ENCODE results near the gene LBH. TPM values are rescaled to one million over a fixed set of nuclear protein-coding genes. Genes with fewer than 3 reads are reported as not detected.

The LBH gene
- total and polyA plus RNA-seq, 2 of the 13 experiments (the other 11 are each of a cell fraction or from before 2014, with no cell fraction given) = 0.09 to 0.25 TPM

DNA sequence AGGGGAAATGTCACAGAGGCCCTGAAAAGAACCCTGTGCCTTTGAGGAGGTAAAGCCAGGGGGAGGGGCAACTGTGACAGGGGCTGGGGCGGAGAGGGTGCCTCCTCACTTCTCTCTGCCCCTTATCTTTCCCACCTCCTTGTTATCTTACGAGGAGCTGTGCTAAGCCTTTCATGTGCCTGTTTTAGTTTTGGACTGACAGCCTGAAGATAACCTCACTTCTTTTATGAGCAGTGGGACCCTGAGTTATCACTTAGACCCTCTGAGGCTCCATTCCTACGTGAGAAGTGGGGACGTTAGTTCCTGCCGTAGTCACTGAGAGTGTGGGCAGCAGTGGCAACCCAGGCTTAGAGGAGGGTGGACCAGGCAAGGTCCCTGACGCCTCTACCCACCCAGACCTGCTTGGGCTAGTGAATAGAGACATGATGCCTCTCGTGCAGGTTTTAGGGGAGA is 39.5 kb upstream of the LBH start:
- H3K4me3 ChIP-seq (replicated peaks in 1 of 3; ENCODE audit: insufficient read depth in 1 of 3, low read depth in 2 of 3, low read length in 3 of 3) = no peak overlapping the region
- in situ Hi-C loops (cut with HindIII; ENCODE audit: extremely low pct_ligation_motif_present, low pct_unique_long_range_greater_than_20kb) (no loop called here), intact Hi-C loops (cut with micrococcal nuclease; ENCODE audit: unreplicated experiment) (no loop called here)
- H3K9ac ChIP-seq (ENCODE audit: insufficient read depth, low read depth, low read length) = no peak overlapping the region
- no peaks in the 10 kb centered on the region for H3K4me1 ChIP-seq (ENCODE audit: insufficient read depth, low read length)
- ChIA-PET CTCF (ENCODE audit: low intra/inter-chr PET ratio, low total read pairs) (no interaction called here), POLR2A (no interaction called here)
- H4K20me1 ChIP-seq (ENCODE audit: insufficient read depth, low read length) = no peaks in the 10 kb centered on the region
- 6% methylated on average over 7 of the region's 7 CpGs for WGBS (ENCODE audit: low lambda C conversion rate)
- H3K27me3 ChIP-seq (ENCODE audit: control insufficient read depth in 1 of 2, insufficient read depth in 2 of 2, low read length in 2 of 2) = peaks cover 0 to 19% of the 10 kb centered on the region in 2 experiments; a peak in 1 of 5 replicates
- H3K9me3 ChIP-seq (ENCODE audit: low read length) = no peaks in the 10 kb centered on the region
- DNase-seq (ENCODE audit: low spot score) (no peak), ATAC-seq (no peak), FAIRE-seq (no peak)
- TF ChIP-seq ZSCAN12 (CRISPR knock-in tag; IDR thresholded peaks at IDR 0.05) (no peak), RARA (CRISPR knock-in tag; IDR thresholded peaks at IDR 0.05) (no peak), HNRNPL (IDR thresholded peaks at IDR 0.05; ENCODE audit: low read depth, low read length) (no peak), ZNF337 (CRISPR knock-in tag; IDR thresholded peaks at IDR 0.05; ENCODE audit: borderline replicate concordance, low read depth) (no peak), HNRNPLL (IDR thresholded peaks at IDR 0.05; ENCODE audit: low read depth, low read length, poor library complexity, severe bottlenecking) (no peak), KDM5B (CRISPR knock-in tag; IDR thresholded peaks at IDR 0.05; ENCODE audit: borderline replicate concordance) (no peak), FOXK1 (CRISPR knock-in tag; IDR thresholded peaks at IDR 0.05; ENCODE audit: borderline replicate concordance, low read depth) (no peak), HNRNPK (IDR thresholded peaks at IDR 0.05; ENCODE audit: low read depth, low read length, poor library complexity, severe bottlenecking) (no peak), PHF21A (CRISPR knock-in tag; IDR thresholded peaks at IDR 0.05) (no peak), PHF5A (CRISPR knock-in tag; IDR thresholded peaks at IDR 0.05; ENCODE audit: low read depth, unreplicated experiment) (no peak), TEAD2 (CRISPR knock-in tag; IDR thresholded peaks at IDR 0.05) (no peak), ZNF350 (CRISPR knock-in tag; IDR thresholded peaks at IDR 0.05; ENCODE audit: borderline replicate concordance, low read depth) (no peak)
- TF ChIP-seq, protein P1, sequence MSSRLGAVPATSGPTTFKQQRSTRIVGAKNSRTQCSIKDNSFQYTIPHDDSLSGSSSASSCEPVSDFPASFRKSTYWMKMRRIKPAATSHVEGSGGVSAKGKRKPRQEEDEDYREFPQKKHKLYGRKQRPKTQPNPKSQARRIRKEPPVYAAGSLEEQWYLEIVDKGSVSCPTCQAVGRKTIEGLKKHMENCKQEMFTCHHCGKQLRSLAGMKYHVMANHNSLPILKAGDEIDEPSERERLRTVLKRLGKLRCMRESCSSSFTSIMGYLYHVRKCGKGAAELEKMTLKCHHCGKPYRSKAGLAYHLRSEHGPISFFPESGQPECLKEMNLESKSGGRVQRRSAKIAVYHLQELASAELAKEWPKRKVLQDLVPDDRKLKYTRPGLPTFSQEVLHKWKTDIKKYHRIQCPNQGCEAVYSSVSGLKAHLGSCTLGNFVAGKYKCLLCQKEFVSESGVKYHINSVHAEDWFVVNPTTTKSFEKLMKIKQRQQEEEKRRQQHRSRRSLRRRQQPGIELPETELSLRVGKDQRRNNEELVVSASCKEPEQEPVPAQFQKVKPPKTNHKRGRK (CRISPR knock-in tag; IDR thresholded peaks at IDR 0.05) = no peak
- no peaks in the 10 kb centered on the region for H3K36me3 ChIP-seq (replicated peaks in 1 of 2; ENCODE audit: control insufficient read depth in 1 of 2, insufficient read depth in 2 of 2, low read length in 2 of 2)
- H3K4me2 ChIP-seq (ENCODE audit: low read depth, low read length) = no peak overlapping the region
- no TSS peak for BruUV-seq (replicated peaks)
- no peak overlapping the region for H3K27ac ChIP-seq (ENCODE audit: extremely low read length, insufficient read depth, low read length)
- H2AFZ ChIP-seq (ENCODE audit: low read length) = no peak overlapping the region
- no peaks in the 10 kb centered on the region for H3K79me2 ChIP-seq (ENCODE audit: insufficient read depth, low read length)
